Measurements from ENCODE around the gene MED10.

DNA sequence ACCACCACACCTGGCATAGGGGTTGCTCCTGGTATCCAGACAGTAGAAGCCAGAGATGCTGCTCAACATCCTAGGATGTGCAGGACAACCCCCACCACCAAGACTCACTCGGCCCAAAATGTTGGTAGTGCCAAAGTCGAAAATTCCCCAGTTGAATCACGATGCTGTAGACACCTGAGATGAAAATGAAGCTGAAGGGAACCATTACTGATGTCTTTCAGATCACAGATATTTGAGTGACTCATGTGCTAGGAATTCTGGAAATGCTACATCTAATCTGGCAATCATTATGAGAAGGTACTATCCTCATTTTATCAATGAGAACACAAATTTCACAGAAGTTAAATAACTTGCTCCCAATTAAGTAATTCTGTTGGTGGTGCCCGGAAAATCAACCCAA lies 49.3 kb upstream of the MED10 start:
- TF ChIP-seq POLR2AphosphoS5 (IDR thresholded peaks at IDR 0.05; ENCODE audit: borderline replicate concordance, low read depth, low read length), result no peak
- TF ChIP-seq EZH2 (IDR thresholded peaks at IDR 0.05), result no peak
- TF ChIP-seq FOXP2 (optimal IDR thresholded peaks at IDR 0.05; ENCODE audit: control extremely low read depth, extremely low read length, insufficient read depth), result no peak

All from SK-N-MC (cell line).